Right lobe of liver (tissue), 6 donors: Measurements from ENCODE around the gene NLRP14. TPM values are rescaled to one million over a fixed set of nuclear protein-coding genes. Genes with fewer than 3 reads are reported as not detected.

Experiments
- ATAC-seq, 4 donors: fragments of 200-7000 bp; cut with Tn5 transposase; one replicate each; pipeline ENCODE4 v1.9.1; 2020; ENCODE audit warnings: mild to moderate bottlenecking in 4 of 4, moderate library complexity in 4 of 4
- DNase-seq, 3 donors: peaks; one replicate each; pipeline ENCODE4 v3.0.0-alpha.2; 2020
- H3K27ac ChIP-seq, 3 donors: fragments of 200-600 bp; one replicate each; pipeline ENCODE4 v1.8.0; 2022
- H3K27me3 ChIP-seq, 2 donors: fragments of 200-600 bp; one replicate each; pipeline ENCODE4 v1.8.0; 2022
- H3K36me3 ChIP-seq, 4 donors: fragments of 200-600 bp; sonication (generic) in 1 of 4; one replicate each; pipeline versions ENCODE4 v1.5.1 to v1.8.0; 2017 to 2022; ENCODE audit warnings: control low read depth in 1 of 4
- H3K4me1 ChIP-seq, 4 donors: fragments of 200-600 bp; sonication (generic) in 1 of 4; one replicate each; pipeline versions ENCODE4 v1.5.1 to v1.8.0; 2017 to 2022; ENCODE audit warnings: control low read depth in 1 of 4
- H3K4me3 ChIP-seq, 3 donors: fragments of 200-600 bp; one replicate each; pipeline ENCODE4 v1.8.0; 2022
- H3K9me3 ChIP-seq, 4 donors: fragments of 200-600 bp; sonication (generic) in 1 of 4; one replicate each; pipeline versions ENCODE4 v1.5.1 to v1.8.0; 2017 to 2022; ENCODE audit warnings: control low read depth in 1 of 4
- CTCF ChIP-seq, 4 donors: fragments of 200-600 bp in 3 of 4; fragments of 450-650 bp in 1 of 4; IDR thresholded peaks; one replicate each; pipeline versions ENCODE4 v1.5.1 to v1.8.0; 2016 to 2022; ENCODE audit warnings: antibody characterized with exemption in 4 of 4, mild to moderate bottlenecking in 2 of 4
- POLR2A ChIP-seq: fragments of 450-650 bp; IDR thresholded peaks from one replicate; pipeline ENCODE4 v1.6.1; 2017; ENCODE audit warnings: antibody characterized with exemption, mild to moderate bottlenecking
- WGBS: methylation state at CpG from one replicate; pipeline ENCODE4 v1.1.6; 2018; ENCODE audit warnings: low coverage, low lambda C conversion rate; ENCODE audit not compliant: insufficient coverage; ENCODE audit errors: missing lambda C conversion rate; 5-methylcytosine and 5-hydroxymethylcytosine counted together
- intact Hi-C, 2 donors: fragments of 100-400 bp; cut with DNase I; formaldehyde crosslinking; loops; one replicate each; pipeline versions ENCODE4 v1.11.2 to v1.14.1; 2022
- total RNA-seq, 6 experiments: library from RNA; depleted of rRNA in 2 of 6; stranded (reverse); fragments of >200 nt in 2 of 6; fragmentation: NEBNext Ultra II Directional in 3 of 6; extraction: Animal tissue kit (Norgen Biotek cat#: 25700) in 3 of 6; gene quantifications; one replicate each; pipeline versions ENCODE4 v1.1.0 to v1.2.4, GENCODE V29; 2016 to 2023
- donor health status: DM: no; HTN: yes; CAD: no.
- donor health status: DM: no; HTN: no; CAD: no.
- donor health status: DM: no; HTN: no; CAD: no.
- donor health status: DM: no; HTN: yes; CAD: no.
- donor health status: DM: no; HTN: yes; CAD: no.

NLRP14 gene
- total RNA-seq, 6 experiments from 2014 or later, result 0.07 to 0.26 (median 0.10) TPM; not detected in 2

- intact Hi-C loops, result no loop called here
- Histone ChIP-seq H3K27me3 (no peaks in the 10 kb centered on the region), H3K4me3 (no peak overlapping the region), H3K9me3 (no peaks in the 10 kb centered on the region), H3K36me3 (no peaks in the 10 kb centered on the region), H3K4me1 (no peaks in the 10 kb centered on the region), H3K27ac (no peak overlapping the region)
- ATAC-seq (no peak), DNase-seq (no peak)
- 78% methylated on average over 1 of the region's 1 CpG for WGBS
- TF ChIP-seq POLR2A (no peak), CTCF (IDR thresholded peaks at IDR 0.05) (no peak)
Observed at GRCh38 chr11:7050191-7050590, 29.9 kb downstream of the NLRP14 start.

- Histone ChIP-seq H3K9me3 (no peaks in the 10 kb centered on the region), H3K27ac (no peak overlapping the region), H3K27me3 (no peaks in the 10 kb centered on the region), H3K36me3 (no peaks in the 10 kb centered on the region), H3K4me1 (no peaks in the 10 kb centered on the region), H3K4me3 (no peak overlapping the region)
- WGBS, result 55% methylated on average over 6 of the region's 6 CpGs
- TF ChIP-seq POLR2A (no peak), CTCF (IDR thresholded peaks at IDR 0.05) (no peak)
- intact Hi-C loops, result no loop called here
- ATAC-seq (no peak), DNase-seq (no peak)
Observed at GRCh38 chr11:7056828-7057513, 36.7 kb downstream of the NLRP14 start.

GRCh38 chr11:7057641-7058040, 37.4 kb downstream of the NLRP14 start:
- TF ChIP-seq POLR2A (no peak), CTCF (IDR thresholded peaks at IDR 0.05) (no peak)
- H3K4me1 ChIP-seq, result no peaks in the 10 kb centered on the region
- H3K27me3 ChIP-seq, result no peaks in the 10 kb centered on the region
- intact Hi-C loops, result no loop called here
- DNase-seq (no peak), ATAC-seq (no peak)
- H3K9me3 ChIP-seq, result no peaks in the 10 kb centered on the region
- 49% methylated on average over 2 of the region's 2 CpGs for WGBS
- H3K36me3 ChIP-seq, result no peaks in the 10 kb centered on the region
- no peak overlapping the region for H3K4me3 ChIP-seq
- no peak overlapping the region for H3K27ac ChIP-seq

- 83% methylated on average over 1 of the region's 1 CpG for WGBS
- Histone ChIP-seq H3K36me3 (no peaks in the 10 kb centered on the region), H3K4me3 (no peak overlapping the region), H3K27ac (no peak overlapping the region), H3K4me1 (no peaks in the 10 kb centered on the region), H3K9me3 (no peaks in the 10 kb centered on the region), H3K27me3 (no peaks in the 10 kb centered on the region)
- DNase-seq (no peak), ATAC-seq (no peak)
- TF ChIP-seq CTCF (IDR thresholded peaks at IDR 0.05) (no peak), POLR2A (no peak)
- intact Hi-C loops, result no loop called here
Observed at GRCh38 chr11:7060868-7061267, 40.6 kb downstream of the NLRP14 start.
